Activated CD4-positive, CD25-positive, alpha-beta regulatory T cell (primary cell): ENCODE data around the gene DNAJB2.
"Not testable (repeated sequence)": the region's sequence is repeated elsewhere in the genome, so short reads cannot be mapped to it uniquely, and the experiment has no call there.

Experiments
- DNase-seq, 4 experiments: peaks; one replicate each; lab custom pipeline; 2025; lab: John Stamatoyannopoulos, UW

Gene DNAJB2

GRCh38 chr2:219285373-219285735 lies 6.2 kb downstream of the DNAJB2 start:
- DNase-seq = no peak

GRCh38 chr2:219285894-219286425 lies 6.8 kb downstream of the DNAJB2 start:
- DNase-seq = no peak

GRCh38 chr2:219286436-219287115 lies 7.4 kb downstream of the DNAJB2 start:
- no peak for DNase-seq

- not testable (repeated sequence) for DNase-seq
These were observed 7.9 kb downstream of the DNAJB2 start for GRCh38 chr2:219287116-219287440.

- no peak for DNase-seq
These were observed 8.6 kb downstream of the DNAJB2 start for GRCh38 chr2:219287580-219288265.

GRCh38 chr2:219289195-219289536 lies 10.0 kb downstream of the DNAJB2 start:
- DNase-seq = no peak

GRCh38 chr2:219289537-219290361 lies 10.6 kb downstream of the DNAJB2 start:
- no peak for DNase-seq

- no peak for DNase-seq
These were observed 11.4 kb downstream of the DNAJB2 start for GRCh38 chr2:219290381-219291171.

- DNase-seq = no peak
These were observed 12.2 kb downstream of the DNAJB2 start for GRCh38 chr2:219291394-219291793.

- no peak for DNase-seq
These were observed 12.8 kb downstream of the DNAJB2 start for GRCh38 chr2:219291910-219292490.

- DNase-seq = no peak
These were observed 13.4 kb downstream of the DNAJB2 start for GRCh38 chr2:219292616-219293015.

- DNase-seq = no peak
These were observed 14.6 kb downstream of the DNAJB2 start for GRCh38 chr2:219293736-219294231.

- peak; percentile 73 to 83 (median 82) for DNase-seq
These were observed 15.5 kb downstream of the DNAJB2 start for GRCh38 chr2:219294356-219295351.

- no peak for DNase-seq
These were observed 17.0 kb downstream of the DNAJB2 start for GRCh38 chr2:219296142-219296541.

- no peak for DNase-seq
These were observed 17.6 kb downstream of the DNAJB2 start for GRCh38 chr2:219296631-219297391.

- DNase-seq = no peak
These were observed 18.7 kb downstream of the DNAJB2 start for GRCh38 chr2:219297766-219298456.

GRCh38 chr2:219298759-219299371 lies 19.7 kb downstream of the DNAJB2 start:
- peak; percentile 70 to 90 (median 78) for DNase-seq

- DNase-seq = no peak
These were observed 20.2 kb downstream of the DNAJB2 start for GRCh38 chr2:219299372-219299760.
